Gastrocnemius medialis (tissue), 4 donors: Measurements from ENCODE around the gene TMPRSS12.

Experiments
- POLR2A ChIP-seq, 2 donors: fragments of 450-650 bp; IDR thresholded peaks; one replicate each; pipeline ENCODE4 v1.6.1; 2017; ENCODE audit warnings: antibody characterized with exemption in 2 of 2, mild to moderate bottlenecking in 2 of 2, moderate library complexity in 2 of 2
- TF ChIP-seq, protein P1 (sequence below), 5 experiments: fragments of 450-650 bp in 3 of 5; fragments of 200-600 bp in 2 of 5; sonication (generic) in 2 of 5; IDR thresholded peaks in 4 of 5; conservative IDR thresholded peaks in 1 of 5; 1 replicate in 4 of 5; 2 replicates in 1 of 5; pipeline ENCODE4 v1.5.1; 2016 to 2019; ENCODE audit warnings: antibody characterized with exemption in 5 of 5, mild to moderate bottlenecking in 3 of 5, moderate library complexity in 3 of 5

DNA sequence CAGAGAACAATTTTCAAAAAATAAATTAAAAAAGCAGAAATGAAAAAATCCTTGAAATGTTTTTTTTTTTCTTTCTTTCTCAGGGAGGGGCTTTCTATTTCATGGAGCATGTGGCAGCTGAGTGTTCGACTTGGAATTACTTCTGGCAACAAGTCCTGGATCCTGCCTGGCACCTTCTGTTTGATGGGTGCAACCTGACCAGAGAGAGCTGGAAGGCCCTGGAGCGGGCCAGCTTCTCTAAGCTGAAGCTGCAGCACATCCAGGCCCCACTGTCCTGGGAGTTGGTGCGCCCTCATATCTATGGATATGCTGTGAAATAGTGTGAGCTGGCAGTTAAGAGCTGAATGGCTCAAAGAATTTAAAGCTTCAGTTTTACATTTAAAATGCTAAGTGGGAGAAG lies 87.1 kb downstream of the TMPRSS12 start:
- TF ChIP-seq POLR2A (IDR thresholded peaks at IDR 0.05): no peak
- TF ChIP-seq, protein P1, sequence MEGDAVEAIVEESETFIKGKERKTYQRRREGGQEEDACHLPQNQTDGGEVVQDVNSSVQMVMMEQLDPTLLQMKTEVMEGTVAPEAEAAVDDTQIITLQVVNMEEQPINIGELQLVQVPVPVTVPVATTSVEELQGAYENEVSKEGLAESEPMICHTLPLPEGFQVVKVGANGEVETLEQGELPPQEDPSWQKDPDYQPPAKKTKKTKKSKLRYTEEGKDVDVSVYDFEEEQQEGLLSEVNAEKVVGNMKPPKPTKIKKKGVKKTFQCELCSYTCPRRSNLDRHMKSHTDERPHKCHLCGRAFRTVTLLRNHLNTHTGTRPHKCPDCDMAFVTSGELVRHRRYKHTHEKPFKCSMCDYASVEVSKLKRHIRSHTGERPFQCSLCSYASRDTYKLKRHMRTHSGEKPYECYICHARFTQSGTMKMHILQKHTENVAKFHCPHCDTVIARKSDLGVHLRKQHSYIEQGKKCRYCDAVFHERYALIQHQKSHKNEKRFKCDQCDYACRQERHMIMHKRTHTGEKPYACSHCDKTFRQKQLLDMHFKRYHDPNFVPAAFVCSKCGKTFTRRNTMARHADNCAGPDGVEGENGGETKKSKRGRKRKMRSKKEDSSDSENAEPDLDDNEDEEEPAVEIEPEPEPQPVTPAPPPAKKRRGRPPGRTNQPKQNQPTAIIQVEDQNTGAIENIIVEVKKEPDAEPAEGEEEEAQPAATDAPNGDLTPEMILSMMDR (IDR thresholded peaks at IDR 0.05 in 4 of 5, conservative IDR thresholded peaks at IDR 0.05 in 1 of 5): no peak
